HG02678 (cell line): ENCODE results near the gene HMX3.

Experiments used
- ATAC-seq: cut with Tn5 transposase; IDR thresholded peaks from one replicate; pipeline ENCODE4 v1.9.1; 2021; ENCODE audit warnings: mild to moderate bottlenecking, moderate library complexity; ENCODE audit not compliant: unreplicated experiment

The HMX3 gene

DNA sequence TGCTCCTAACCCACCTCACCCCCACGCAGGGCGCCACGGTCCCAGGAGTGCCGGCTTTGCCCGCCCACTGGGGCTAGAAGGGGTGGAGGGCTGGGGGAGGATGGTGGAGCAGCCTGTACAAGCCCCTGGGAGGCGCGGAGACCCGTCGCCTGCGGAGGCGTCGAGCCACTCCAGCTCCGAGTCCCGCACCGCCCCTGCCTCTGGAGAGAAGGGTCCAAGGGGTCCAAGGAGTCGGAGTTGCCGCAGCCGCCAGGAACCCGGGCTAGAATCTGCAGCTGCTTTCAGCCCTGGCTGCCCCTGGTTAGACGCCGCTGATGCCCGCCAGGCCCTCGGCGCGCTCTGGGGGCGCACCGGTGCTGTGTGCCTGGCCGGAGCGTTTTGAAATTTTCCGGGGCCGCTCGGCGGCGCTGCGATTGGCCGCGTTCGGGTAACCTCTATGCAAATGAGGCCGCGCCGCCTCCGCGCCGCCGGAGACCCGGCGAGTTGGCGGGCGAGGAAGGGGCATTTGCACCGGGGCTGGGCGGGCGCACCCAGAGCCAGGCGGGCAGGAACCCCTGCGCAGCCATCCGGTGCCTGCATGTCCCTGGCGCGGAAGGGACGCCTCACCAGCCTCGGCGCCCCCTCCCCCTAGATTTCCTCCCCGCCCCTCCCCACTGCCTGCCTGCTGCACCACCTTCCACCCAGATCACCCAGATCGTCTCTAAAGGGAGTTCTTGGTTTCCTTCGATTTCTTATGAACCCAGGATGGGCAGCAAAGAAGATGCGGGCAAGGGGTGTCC is 12.1 kb downstream of the HMX3 start, which contains the start of gene HMX2:
Gene HMX2 (plus strand): TSS at position 502 of the 779 bp plus-strand sequence. CDS start 243 bp downstream, at position 745.
- ATAC-seq: no peak

DNA sequence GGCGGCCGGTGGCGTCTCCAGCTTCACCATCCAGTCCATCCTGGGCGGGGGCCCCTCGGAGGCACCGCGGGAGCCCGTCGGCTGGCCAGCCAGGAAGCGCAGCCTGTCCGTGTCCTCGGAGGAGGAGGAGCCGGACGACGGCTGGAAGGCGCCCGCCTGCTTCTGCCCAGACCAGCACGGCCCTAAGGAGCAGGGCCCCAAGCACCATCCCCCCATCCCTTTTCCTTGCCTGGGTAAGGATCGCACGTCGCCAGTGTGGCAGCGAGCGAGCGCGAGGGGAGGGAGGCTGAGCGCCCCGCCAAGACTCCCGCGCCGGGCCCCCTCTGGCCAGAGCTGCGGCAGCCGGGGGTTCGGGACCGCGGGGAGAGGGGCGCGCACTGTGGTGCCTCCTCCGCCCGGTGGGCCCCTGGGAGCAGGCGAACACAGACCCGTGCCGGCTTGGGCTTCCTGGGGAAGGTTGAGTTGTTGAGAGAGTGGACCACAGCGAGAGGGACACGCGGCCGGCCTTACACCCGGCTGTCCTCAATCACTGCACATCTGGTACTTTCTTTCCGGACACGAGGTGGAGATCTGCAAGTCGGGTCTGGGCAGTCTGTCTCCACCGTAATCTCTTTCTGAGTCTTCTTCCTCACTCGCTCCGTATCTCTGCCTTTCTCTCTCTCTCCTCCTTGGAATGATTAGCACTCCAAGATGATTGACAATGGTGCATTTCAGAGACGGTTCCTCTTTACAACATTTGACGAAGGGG is 12.8 kb downstream of the HMX3 start:
- ATAC-seq: no peak

DNA sequence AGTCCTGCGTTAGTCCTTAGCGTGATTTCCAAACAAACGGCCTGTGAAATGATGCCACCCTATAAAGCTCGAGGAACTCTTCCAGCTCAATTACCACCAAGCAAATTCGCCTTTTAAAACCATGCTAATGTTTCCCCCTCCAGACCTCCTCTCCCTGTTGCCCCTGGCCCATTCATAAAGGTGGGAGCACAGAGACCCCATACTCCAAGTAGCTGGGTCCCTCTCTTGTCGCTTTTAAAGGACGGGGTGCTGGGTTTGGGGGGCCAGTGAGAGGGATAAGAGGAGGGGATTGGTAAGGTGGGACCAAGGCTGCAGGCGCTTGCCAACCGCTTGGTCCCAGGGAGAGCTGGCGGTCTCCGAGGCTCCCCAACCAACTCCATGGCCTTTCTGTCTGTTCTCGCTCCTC is 13.4 kb downstream of the HMX3 start:
- ATAC-seq: no peak

DNA sequence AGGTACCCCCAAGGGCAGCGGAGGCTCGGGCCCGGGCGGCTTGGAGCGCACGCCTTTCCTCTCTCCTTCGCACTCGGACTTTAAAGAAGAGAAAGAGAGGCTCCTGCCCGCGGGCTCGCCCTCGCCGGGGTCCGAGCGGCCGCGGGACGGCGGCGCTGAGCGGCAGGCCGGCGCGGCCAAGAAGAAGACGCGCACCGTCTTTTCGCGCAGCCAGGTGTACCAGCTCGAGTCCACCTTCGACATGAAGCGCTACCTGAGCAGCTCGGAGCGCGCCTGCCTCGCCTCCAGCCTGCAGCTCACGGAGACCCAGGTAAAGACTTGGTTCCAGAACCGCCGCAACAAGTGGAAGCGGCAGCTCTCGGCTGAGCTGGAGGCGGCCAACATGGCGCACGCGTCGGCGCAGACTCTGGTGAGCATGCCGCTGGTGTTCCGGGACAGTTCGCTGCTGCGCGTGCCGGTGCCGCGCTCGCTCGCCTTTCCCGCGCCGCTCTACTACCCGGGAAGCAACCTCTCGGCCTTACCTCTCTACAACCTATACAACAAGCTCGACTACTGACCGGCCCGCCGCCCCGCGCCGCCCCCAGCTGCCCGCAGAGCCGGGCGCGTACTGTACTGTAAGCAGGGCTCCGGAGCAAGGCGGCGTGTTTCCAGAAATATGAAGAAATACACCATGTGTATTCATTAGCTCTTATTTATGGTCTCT is 13.9 kb downstream of the HMX3 start:
- ATAC-seq: no peak

DNA sequence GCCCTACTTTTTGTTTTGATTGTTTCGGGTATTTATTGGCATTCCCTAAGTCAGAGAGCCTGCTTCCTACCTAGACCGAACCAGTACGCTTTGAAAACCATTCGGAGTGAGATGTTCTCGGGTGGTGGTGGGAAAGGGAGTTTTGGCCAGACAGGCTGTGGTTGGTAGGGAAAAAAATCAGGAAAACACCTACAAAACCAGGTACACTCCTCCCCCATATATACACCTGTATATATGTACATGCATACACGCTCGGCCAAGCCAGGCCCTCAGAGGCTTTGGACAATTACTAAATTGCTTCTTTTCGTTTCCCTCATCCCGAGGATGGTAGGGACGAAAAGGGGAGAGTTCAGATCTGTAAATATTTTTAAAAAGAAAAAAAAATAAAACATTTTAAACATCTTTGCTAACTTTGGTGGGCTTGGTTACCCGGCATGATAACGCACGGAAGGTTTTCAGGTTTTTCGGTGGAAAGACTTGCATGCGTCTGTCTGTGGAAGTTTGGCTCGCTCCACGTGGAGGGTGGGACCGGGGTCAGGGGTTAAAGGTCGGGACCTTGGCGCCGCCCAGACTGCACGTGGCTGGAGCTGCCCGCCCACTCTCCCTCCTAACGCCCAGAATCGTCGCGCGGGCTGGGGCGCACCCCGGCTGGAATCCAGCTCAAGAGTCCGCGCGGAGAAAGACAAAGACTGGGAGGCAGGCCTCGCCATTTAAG is 14.7 kb downstream of the HMX3 start:
- no peak for ATAC-seq

DNA sequence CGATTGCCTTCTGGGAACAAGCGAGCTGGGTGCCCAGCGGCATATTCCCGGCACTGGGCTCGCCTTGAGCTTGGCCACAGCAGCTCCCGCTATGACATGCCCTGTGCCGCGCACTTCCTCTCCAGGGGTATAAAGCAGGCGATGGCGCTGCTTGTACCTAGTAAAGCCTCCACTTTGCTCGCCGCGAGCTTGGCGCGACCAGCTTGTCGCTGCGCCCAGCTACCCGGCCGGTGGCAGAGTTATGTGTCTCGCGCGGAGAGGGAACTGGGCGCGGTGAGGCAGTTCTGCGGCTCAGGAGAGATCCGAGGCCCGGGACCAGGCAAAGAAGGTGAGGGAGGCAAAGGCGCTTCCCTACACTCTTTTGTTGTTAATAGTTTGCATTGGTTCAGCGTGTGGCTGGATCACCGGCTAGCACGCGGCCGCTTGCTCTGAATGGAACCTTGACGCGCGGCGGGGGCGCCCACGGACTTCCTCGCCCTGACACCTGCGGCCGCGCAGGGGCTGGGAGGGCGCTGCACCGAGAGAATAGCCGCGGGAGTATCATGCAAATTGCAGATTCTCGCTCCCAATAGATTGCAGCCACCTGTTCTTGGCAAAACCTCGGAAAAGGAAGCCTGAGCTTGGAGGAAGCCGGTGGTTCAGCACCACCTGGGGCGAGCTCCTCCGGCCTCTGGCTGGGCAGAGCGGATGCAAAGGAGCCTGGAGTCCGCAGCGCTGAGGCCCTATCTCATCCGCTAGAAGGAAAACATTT is 15.4 kb downstream of the HMX3 start:
- ATAC-seq: no peak

DNA sequence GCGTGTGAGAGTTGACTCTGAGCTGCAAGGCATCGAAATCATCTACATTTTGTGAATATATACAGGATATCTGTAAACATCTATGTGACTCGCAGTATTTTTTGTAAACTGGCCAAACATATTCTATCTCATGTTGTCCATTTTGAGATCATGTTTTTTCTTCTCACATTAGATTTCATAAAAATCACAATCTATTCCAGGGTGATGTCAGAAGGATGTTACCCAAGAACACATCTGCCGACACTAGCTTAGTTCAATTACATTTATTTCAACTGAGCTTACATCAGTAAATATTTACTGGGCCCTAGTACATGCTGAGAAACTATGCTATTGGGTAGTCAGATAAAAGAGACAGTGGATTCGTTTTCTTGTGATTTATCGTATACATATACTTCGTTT is 16.0 kb downstream of the HMX3 start:
- ATAC-seq: no peak

DNA sequence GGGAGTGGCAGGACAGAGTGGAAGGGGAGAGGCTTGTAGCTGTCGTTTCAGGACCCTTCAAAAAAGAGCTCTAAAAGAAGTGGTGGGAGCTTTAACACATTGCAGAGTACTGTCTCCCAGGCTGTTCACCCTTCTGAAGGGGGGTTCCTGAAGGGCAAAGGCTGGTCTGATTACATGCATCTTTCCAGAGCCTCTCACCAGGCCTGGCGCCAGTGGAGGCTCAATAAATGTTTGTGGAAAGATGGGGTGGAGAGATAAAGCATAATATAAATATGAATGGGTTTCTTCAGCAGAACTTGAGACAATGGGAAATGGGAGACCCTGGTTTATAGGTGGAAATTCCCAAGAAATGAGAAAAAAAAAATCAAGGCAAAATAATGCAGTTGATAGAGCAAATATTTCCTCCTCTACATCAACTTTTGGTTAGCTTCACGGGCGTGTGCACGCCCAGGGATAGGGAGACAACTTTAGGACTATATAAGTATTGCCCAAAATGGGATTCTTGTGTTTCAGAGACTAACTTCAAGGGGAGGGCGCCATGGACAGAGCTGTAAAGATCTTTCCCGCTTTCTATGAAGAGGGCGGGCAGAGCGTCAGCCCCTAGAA is 17.8 kb downstream of the HMX3 start:
- ATAC-seq: no peak

DNA sequence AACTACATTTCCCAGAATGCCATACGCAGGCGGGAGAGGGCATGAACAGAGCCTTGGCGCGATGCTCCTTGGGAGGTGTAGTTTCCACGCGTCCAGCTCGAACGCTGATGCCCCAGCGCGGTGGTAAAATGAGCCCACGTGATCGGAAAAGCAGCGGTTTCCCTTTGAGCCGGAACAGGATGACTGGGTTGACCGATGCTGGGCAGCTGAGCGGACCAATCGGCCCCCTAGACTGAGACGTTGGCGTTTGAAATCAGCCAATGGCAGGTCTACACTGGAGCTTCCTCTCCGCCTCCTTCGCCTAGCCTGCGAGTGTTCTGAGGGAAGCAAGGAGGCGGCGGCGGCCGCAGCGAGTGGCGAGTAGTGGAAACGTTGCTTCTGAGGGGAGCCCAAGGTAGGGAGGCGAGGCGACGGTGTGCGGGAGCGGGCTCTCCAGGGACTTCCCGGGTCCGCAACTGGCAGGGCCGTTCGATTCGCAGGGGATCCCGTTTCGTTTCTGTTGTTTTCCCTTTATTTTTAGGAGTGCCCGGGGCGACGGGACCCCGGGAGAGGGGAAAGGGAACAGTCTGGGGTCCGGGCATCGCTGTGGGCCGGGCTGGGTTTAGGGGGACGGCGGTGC is 18.4 kb downstream of the HMX3 start, which contains the start of gene BUB3:
Gene BUB3 (plus strand): TSS at position 311 of the 619 bp plus-strand sequence. CDS start 516 bp downstream, outside the sequence.
- peak; percentile 93 for ATAC-seq

DNA sequence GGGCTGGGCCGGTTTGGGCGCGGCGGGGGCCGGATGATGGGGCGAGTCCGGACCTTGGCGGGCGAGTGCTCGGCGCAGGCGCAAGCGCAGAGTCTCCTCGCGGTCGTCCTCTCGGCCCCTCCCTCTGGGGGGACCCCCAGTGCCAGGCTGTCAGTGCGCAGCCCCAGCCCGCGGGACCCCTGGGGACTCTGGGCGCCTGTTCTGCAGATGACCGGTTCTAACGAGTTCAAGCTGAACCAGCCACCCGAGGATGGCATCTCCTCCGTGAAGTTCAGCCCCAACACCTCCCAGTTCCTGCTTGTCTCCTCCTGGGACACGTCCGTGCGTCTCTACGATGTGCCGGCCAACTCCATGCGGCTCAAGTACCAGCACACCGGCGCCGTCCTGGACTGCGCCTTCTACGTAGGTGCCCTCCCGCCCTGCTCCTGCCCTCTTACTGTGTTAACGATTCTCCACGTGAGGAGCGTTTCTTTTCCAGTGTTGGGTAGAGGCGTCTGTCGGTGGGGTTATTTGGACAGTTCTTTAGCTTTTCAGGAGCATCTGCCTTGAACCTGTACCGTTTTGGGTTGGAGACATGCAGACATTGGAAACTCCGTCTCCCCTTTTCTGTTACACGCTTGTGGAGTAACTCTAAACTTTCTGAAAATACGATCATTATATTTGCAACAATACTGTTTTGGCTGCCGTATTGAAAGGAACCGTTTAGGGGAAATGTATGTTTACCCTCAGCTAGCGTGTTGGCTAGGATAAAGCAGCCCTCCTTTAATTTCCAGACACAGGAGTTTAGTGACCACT is 19.1 kb downstream of the HMX3 start:
- peak; percentile 43 for ATAC-seq

DNA sequence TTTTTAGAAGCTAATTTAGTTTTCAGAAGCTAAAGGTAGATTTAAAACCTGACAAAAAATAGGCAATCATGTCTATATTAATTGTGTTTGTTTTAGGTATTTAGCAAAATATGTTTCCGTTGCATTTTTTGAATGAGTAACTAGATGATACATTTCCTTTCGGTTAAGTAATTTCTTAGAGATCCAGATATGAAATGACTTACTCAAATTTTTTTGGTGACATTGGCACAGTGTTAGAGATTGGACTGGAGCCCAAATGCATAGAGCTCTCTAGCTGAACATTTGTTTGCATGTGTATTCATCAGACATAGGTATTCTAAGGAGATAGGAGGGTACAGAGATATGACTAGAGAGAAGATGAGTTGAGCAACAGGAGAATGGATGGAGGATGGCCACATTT is 20.3 kb downstream of the HMX3 start:
- no peak for ATAC-seq

DNA sequence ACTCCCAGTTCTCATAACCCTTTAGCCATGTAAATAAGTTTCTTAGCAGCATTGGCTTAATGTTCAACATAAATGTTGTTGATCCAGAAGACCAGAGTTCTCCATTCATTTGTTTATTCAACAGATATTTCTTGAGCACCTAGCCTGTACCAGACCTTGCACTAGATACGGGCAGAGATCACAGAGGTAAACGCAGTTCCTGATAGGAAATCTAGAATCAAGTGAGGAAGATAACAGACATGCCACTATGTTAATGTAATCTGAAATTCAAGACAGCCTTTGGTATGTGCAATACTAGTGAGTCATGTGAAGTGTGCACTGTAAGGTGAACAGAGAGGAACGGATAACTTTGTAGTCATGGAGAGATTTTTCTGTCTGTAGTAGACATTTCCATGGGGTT is 21.4 kb downstream of the HMX3 start:
- ATAC-seq: no peak

DNA sequence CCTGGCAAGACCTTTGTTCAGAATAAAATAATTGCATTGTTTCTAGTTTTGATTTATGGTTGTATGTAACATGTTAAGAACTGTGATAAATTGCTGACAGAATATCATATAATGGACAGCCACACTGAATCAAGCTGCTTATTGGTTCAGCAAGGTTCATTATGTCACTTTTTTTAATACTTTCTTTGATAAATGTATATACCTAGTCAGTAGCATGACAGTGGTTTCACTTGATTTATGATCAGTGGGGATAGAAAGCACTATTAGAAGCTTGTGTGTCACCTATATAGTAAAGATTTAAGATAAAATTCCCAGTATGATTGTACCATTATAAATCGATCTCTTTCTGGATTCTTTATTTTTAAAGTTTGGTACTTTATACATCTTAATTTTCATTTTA is 22.9 kb downstream of the HMX3 start:
- ATAC-seq: no peak

DNA sequence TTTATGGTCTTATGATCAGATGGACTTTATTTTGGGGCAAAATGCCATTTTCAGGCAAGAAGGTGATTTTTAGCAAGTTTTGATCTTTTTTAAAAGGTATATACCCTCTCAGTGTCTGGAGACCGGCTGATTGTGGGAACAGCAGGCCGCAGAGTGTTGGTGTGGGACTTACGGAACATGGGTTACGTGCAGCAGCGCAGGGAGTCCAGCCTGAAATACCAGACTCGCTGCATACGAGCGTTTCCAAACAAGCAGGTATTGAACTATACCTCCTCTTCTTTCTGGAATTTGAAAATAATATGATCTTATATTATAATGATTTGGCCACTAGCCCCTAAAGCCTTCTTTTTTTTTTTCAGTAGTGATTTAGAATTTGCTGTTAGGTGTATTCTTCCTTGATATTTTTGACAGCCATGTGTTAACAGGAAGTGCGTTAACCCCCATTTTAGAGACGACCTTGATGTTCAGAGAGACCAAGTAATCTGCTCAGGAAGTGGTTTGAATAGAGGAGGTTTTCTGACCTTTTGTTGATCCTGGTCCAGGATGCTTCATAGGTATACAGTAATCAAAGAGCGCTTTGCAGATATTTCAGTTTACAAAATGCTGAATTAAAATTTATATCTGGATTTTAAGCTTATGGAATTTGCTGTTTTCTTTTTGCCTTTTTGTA is 24.7 kb downstream of the HMX3 start:
- ATAC-seq: no peak

DNA sequence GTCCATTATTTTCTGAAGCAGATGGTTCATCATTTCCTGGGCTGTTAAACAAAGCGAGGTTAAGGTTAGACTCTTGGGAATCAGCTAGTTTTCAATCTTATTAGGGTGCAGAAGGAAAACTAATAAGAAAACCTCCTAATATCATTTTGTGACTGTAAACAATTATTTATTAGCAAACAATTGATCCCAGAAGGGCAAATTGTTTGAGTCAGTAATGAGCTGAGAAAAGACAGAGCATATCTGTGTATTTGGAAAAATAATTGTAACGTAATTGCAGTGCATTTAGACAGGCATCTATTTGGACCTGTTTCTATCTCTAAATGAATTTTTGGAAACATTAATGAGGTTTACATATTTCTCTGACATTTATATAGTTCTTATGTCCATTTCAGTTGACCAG is 28.5 kb downstream of the HMX3 start:
- ATAC-seq: no peak

DNA sequence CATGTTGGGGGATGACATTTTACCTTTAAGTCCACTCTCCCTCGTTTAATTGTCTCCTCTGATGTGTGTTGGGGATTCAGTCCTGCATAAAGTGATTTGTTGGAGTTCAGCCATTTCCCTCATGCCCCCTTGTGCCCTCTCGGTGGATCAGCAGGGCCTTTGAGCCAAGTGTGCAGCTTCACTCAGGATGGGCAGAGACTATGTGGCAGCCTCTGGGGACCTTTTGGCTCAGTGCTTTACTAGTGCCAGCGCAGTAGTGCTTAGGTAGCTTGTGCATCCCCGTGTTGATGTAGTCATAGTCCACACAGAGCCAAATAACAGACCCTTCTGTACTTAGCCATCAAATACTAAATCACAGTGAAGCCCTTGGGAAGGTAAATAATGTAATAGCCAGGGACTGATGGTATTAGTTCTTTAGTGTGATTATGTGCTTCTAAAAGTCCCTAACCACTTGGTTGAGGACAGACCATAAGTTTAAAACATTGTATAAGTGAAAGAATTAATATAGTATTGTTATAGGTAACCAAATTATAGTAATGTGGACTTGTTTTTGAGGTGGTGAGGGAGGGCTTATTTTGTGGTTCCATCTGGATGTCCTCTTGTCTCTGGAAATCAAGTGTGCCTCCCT is 29.8 kb downstream of the HMX3 start:
- no peak for ATAC-seq

DNA sequence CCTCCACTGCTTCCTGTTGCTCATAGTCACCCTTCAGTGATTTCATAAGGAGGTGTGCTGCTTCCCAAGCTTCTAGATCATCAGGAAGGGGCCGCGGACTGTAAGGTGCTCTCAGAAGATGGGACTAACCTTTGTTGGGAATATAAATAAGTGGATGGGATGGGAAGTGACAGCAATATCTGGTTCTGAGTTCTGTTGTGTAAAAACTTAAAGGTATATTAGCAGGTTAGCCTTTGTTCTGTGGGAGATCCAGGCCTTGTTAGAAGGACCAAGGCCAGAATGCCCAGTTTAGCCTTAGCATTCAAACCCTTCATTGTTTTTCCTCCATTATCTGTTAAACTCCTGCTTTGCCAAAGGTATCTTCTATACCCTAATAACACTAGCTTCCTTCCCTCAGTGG is 30.8 kb downstream of the HMX3 start:
- ATAC-seq: no peak

DNA sequence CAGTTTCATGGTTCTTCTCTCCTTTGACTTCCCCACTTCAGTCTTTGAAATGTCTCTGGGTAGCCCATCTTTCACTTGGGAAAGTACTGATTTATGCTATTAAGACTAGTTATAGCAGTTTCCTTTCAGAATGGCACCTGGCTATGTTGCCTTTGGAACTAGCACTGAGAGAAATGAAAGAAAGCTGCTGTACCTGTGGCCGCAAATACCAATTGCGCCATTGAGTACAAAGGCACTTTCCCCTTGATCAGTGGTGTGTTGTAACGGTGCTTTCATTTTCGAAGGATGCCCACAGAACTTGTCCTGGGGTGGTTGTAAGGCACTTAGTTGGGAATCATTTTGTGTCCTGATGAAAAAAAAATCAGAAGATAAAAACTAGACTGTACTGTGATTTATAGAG is 35.2 kb downstream of the HMX3 start:
- no peak for ATAC-seq
